ENCODE measurements around the gene GALNT13.

Gene GALNT13

GRCh38 chr2:154307007-154307406 is 435.3 kb downstream of the GALNT13 start:
- DNase-seq (ENCODE audit: low read depth), result no peak

GRCh38 chr2:154324601-154325000 is 452.9 kb downstream of the GALNT13 start:
- DNase-seq (ENCODE audit: low read depth), result no peak

GRCh38 chr2:154329510-154329909 is 457.8 kb downstream of the GALNT13 start:
- no peak for DNase-seq (ENCODE audit: low read depth)

GRCh38 chr2:154331784-154332183 is 460.1 kb downstream of the GALNT13 start:
- no peak for DNase-seq (ENCODE audit: low read depth)

GRCh38 chr2:154336201-154336600 is 464.5 kb downstream of the GALNT13 start:
- DNase-seq (ENCODE audit: low read depth), result no peak

GRCh38 chr2:154338352-154338967 is 466.7 kb downstream of the GALNT13 start:
- DNase-seq (ENCODE audit: low read depth), result no peak

- no peak for DNase-seq (ENCODE audit: low read depth)
Measured at GRCh38 chr2:154343282-154343681, 471.6 kb downstream of the GALNT13 start.

GRCh38 chr2:154350911-154351310 is 479.2 kb downstream of the GALNT13 start:
- no peak for DNase-seq (ENCODE audit: low read depth)

- DNase-seq (ENCODE audit: low read depth), result no peak
Measured at GRCh38 chr2:154361276-154361675, 489.6 kb downstream of the GALNT13 start.

GRCh38 chr2:154368153-154368552 is 496.4 kb downstream of the GALNT13 start:
- no peak for DNase-seq (ENCODE audit: low read depth)

- DNase-seq (ENCODE audit: low read depth), result no peak
Measured at GRCh38 chr2:154370873-154371272, 499.2 kb downstream of the GALNT13 start.

- DNase-seq (ENCODE audit: low read depth), result no peak
Measured at GRCh38 chr2:154374416-154374815, 502.7 kb downstream of the GALNT13 start.

- no peak for DNase-seq (ENCODE audit: low read depth)
Measured at GRCh38 chr2:154375579-154375931, 503.8 kb downstream of the GALNT13 start.

- no peak for DNase-seq (ENCODE audit: low read depth)
Measured at GRCh38 chr2:154381931-154382794, 510.4 kb downstream of the GALNT13 start.

GRCh38 chr2:154386186-154386585 is 514.5 kb downstream of the GALNT13 start:
- DNase-seq (ENCODE audit: low read depth), result no peak

- no peak for DNase-seq (ENCODE audit: low read depth)
Measured at GRCh38 chr2:154391051-154391450, 519.3 kb downstream of the GALNT13 start.

- no peak for DNase-seq (ENCODE audit: low read depth)
Measured at GRCh38 chr2:154392256-154392655, 520.5 kb downstream of the GALNT13 start.

- DNase-seq (ENCODE audit: low read depth), result no peak
Measured at GRCh38 chr2:154394600-154394999, 522.9 kb downstream of the GALNT13 start.

GRCh38 chr2:154400563-154401290 is 529.0 kb downstream of the GALNT13 start:
- no peak for DNase-seq (ENCODE audit: low read depth)

GRCh38 chr2:154402213-154402612 is 530.5 kb downstream of the GALNT13 start:
- no peak for DNase-seq (ENCODE audit: low read depth)

- no peak for DNase-seq (ENCODE audit: low read depth)
Measured at GRCh38 chr2:154403242-154403790, 531.6 kb downstream of the GALNT13 start.

GRCh38 chr2:154408786-154409185 is 537.1 kb downstream of the GALNT13 start:
- DNase-seq (ENCODE audit: low read depth), result no peak

GRCh38 chr2:154422251-154422650 is 550.5 kb downstream of the GALNT13 start:
- DNase-seq (ENCODE audit: low read depth), result no peak
